GM23338 (cell line): ENCODE measurements around the gene MAD2L1BP. TPM values are rescaled to one million over a fixed set of nuclear protein-coding genes. Genes with fewer than 3 reads are reported as not detected.

Source experiments
- ATAC-seq: fragments of 200-7000 bp; cut with Tn5 transposase; 3 replicates; pipeline ENCODE4 v1.9.1; 2020
- DNase-seq: peaks from one replicate; pipeline ENCODE4 v3.0.0-alpha.2; 2015; ENCODE audit warnings: low spot score
- H2AFZ ChIP-seq: fragments of 200-600 bp; sonication (generic); 2 replicates; pipeline ENCODE4 v1.8.0; 2016; ENCODE audit warnings: antibody characterized with exemption, mild to moderate bottlenecking, moderate library complexity
- H3F3A ChIP-seq: fragments of 200-600 bp; sonication (generic); replicated peaks from 2 replicates; pipeline ENCODE4 v1.8.0; 2017; ENCODE audit warnings: antibody characterized with exemption, mixed run types, low read depth
- H3K27ac ChIP-seq: fragments of 200-600 bp; sonication (generic); 2 replicates; pipeline ENCODE4 v1.6.1; 2016; ENCODE audit warnings: low read depth
- H3K27me3 ChIP-seq: fragments of 200-600 bp; sonication (generic); 2 replicates; pipeline ENCODE4 v1.8.0; 2016; ENCODE audit warnings: mild to moderate bottlenecking, mixed run types, moderate library complexity; ENCODE audit not compliant: insufficient read depth
- H3K36me3 ChIP-seq: fragments of 200-600 bp; sonication (generic); 2 replicates; pipeline ENCODE4 v1.8.0; 2016; ENCODE audit warnings: mild to moderate bottlenecking; ENCODE audit not compliant: insufficient read depth
- H3K4me1 ChIP-seq: fragments of 200-600 bp; sonication (generic); 2 replicates; pipeline ENCODE4 v1.8.0; 2016; ENCODE audit warnings: mild to moderate bottlenecking, moderate library complexity; ENCODE audit not compliant: insufficient read depth
- H3K4me2 ChIP-seq: fragments of 200-600 bp; sonication (generic); 2 replicates; pipeline ENCODE4 v1.7.1; 2017; ENCODE audit warnings: mixed run types
- H3K4me3 ChIP-seq: fragments of 200-600 bp; sonication (generic); 2 replicates; pipeline ENCODE4 v1.6.1; 2016; ENCODE audit warnings: mixed run types
- H3K79me2 ChIP-seq: fragments of 200-600 bp; sonication (generic); replicated peaks from 2 replicates; pipeline ENCODE4 v1.8.0; 2017; ENCODE audit warnings: mild to moderate bottlenecking; ENCODE audit not compliant: insufficient read depth
- H3K9me2 ChIP-seq: fragments of 200-600 bp; sonication (generic); 2 replicates; pipeline ENCODE4 v1.8.0; 2017; ENCODE audit not compliant: insufficient read depth
- H4K20me1 ChIP-seq: fragments of 200-600 bp; sonication (generic); replicated peaks from 2 replicates; pipeline ENCODE4 v1.8.0; 2017; ENCODE audit warnings: mild to moderate bottlenecking; ENCODE audit not compliant: insufficient read depth
- H3K27ac Mint-ChIP-seq: 2 replicates; pipeline ENCODE4 v1.8.0; 2020; ENCODE audit warnings: inconsistent platforms, mild to moderate bottlenecking, moderate library complexity, mixed read lengths
- H3K27me3 Mint-ChIP-seq: 3 replicates; pipeline ENCODE4 v1.8.0; 2022; ENCODE audit warnings: low read depth, mild to moderate bottlenecking, moderate library complexity, mixed read lengths, inconsistent platforms; ENCODE audit not compliant: insufficient read depth, poor library complexity
- H3K36me3 Mint-ChIP-seq: 3 replicates; pipeline ENCODE4 v1.8.0; 2021; ENCODE audit warnings: low read depth, mild to moderate bottlenecking, inconsistent platforms, moderate library complexity, mixed read lengths
- H3K4me1 Mint-ChIP-seq: 3 replicates; pipeline ENCODE4 v1.8.0; 2020; ENCODE audit warnings: mild to moderate bottlenecking, inconsistent platforms, mixed read lengths
- H3K4me3 Mint-ChIP-seq: 3 replicates; pipeline ENCODE4 v1.8.0; 2021; ENCODE audit warnings: moderate library complexity, mild to moderate bottlenecking, inconsistent platforms, mixed read lengths
- H3K9me3 Mint-ChIP-seq: 3 replicates; pipeline ENCODE4 v1.8.0; 2020; ENCODE audit warnings: moderate library complexity, mild to moderate bottlenecking, inconsistent platforms, mixed read lengths
- CREB1 ChIP-seq: fragments of 250-450 bp; sonication (Bioruptor Pico); IDR thresholded peaks from 2 replicates; pipeline ENCODE4 v1.5.0; 2020; ENCODE audit warnings: low read depth, mild to moderate bottlenecking, moderate library complexity
- ETS1 ChIP-seq: IDR thresholded peaks from 2 replicates; pipeline ENCODE4 v1.6.1; 2016; ENCODE audit warnings: antibody characterized with exemption
- NANOG ChIP-seq: IDR thresholded peaks from 2 replicates; pipeline ENCODE4 v1.6.1; 2016; ENCODE audit warnings: antibody characterized with exemption, borderline replicate concordance
- POLR2AphosphoS5 ChIP-seq: IDR thresholded peaks from 2 replicates; pipeline ENCODE4 v1.6.1; 2016; ENCODE audit warnings: antibody characterized with exemption, low read depth
- REST ChIP-seq: IDR thresholded peaks from one replicate; pipeline ENCODE4 v1.6.1; 2018; ENCODE audit warnings: antibody characterized with exemption; ENCODE audit not compliant: unreplicated experiment
- ZNF114 ChIP-seq: fragments of 250-450 bp; sonication (Bioruptor Pico); IDR thresholded peaks from 2 replicates; pipeline ENCODE4 v1.5.0; 2020; ENCODE audit warnings: mild to moderate bottlenecking, moderate library complexity
- ZNF331 ChIP-seq: fragments of 250-450 bp; sonication (Bioruptor Pico); IDR thresholded peaks from 2 replicates; pipeline ENCODE4 v1.5.0; 2020; ENCODE audit warnings: low read depth, mild to moderate bottlenecking, moderate library complexity
- ZNF462 ChIP-seq: fragments of 250-450 bp; sonication (Bioruptor Pico); IDR thresholded peaks from 2 replicates; pipeline ENCODE4 v1.5.0; 2020; ENCODE audit warnings: mild to moderate bottlenecking, moderate library complexity
- polyA plus RNA-seq: library from polyadenylated mRNA; unstranded; fragments of >200 nt; fragmentation: Nextera tagmentation; extraction: Ambion mirVana; gene quantifications from 2 replicates; pipeline ENCODE4 v1.2.1, GENCODE V29; 2016
- total RNA-seq: library from RNA; depleted of rRNA; stranded (reverse); fragments of >200 nt; shearing (Covaris generic); gene quantifications from 2 replicates; pipeline ENCODE4 v1.2.3, GENCODE V29; 2014

MAD2L1BP gene
- total and polyA plus RNA-seq, 2 experiments from 2014 or later: 26.6 to 51.7 TPM

GRCh38 chr6:43621078-43621835 lies 14.4 kb upstream of the MAD2L1BP start (continued):
- TF ChIP-seq ZNF462 (no peak), REST (no peak), CREB1 (no peak), POLR2AphosphoS5 (no peak), NANOG (no peak)

- DNase-seq (no peak), ATAC-seq (no peak)
- Histone ChIP-seq H3K36me3 (peaks cover 15% of the 10 kb centered on the region), H3F3A (peaks cover 4% of the 10 kb centered on the region; the same call in 1 of the 2 replicates), H4K20me1 (no peaks in the 10 kb centered on the region; the same call in 1 of the 2 replicates), H3K9me2 (no peaks in the 10 kb centered on the region), H3K4me1 (no peaks in the 10 kb centered on the region), H3K27ac (no peak overlapping the region), H2AFZ (no peak overlapping the region), H3K27me3 (no peaks in the 10 kb centered on the region), H3K4me2 (no peak overlapping the region), H3K4me3 (no peak overlapping the region), H3K79me2 (peaks cover 2% of the 10 kb centered on the region; the same call in 1 of the 2 replicates)
- no peaks in the 10 kb centered on the region; the same call in 2 of the 3 replicates for H3K4me1 Mint-ChIP-seq
- peaks cover 4% of the 10 kb centered on the region for H3K27me3 Mint-ChIP-seq
- H3K27ac Mint-ChIP-seq: no peak overlapping the region
- no peaks in the 10 kb centered on the region for H3K9me3 Mint-ChIP-seq
- TF ChIP-seq ETS1 (no peak), POLR2AphosphoS5 (no peak), ZNF114 (CRISPR knock-in tag) (no peak), ZNF331 (CRISPR knock-in tag) (no peak), REST (no peak), NANOG (no peak)
- H3K4me3 Mint-ChIP-seq: no peak overlapping the region
- H3K36me3 Mint-ChIP-seq: peaks cover 60% of the 10 kb centered on the region
These were observed 13.8 kb upstream of the MAD2L1BP start for GRCh38 chr6:43621836-43622180.
